ENCODE results near the gene SDF4.

SDF4 gene

GRCh38 chr1:1170215-1171091 lies 61.3 kb downstream of the SDF4 start:
- TF ChIP-seq EZH2 (IDR thresholded peaks at IDR 0.05; ENCODE audit: borderline replicate concordance, low read depth, low read length, severe bottlenecking): no peak
- no peak for TF ChIP-seq CTCF (IDR thresholded peaks at IDR 0.05; ENCODE audit: borderline replicate concordance, extremely low read depth, low read length, poor library complexity, severe bottlenecking)
- peaks cover 4% of the 10 kb centered on the region; the same call in 1 of the 2 replicates for H4K20me1 ChIP-seq (ENCODE audit: insufficient read depth, low read length)
- no peaks in the 10 kb centered on the region for H3K36me3 ChIP-seq (ENCODE audit: insufficient read depth, low read length)
- H3K4me3 ChIP-seq (ENCODE audit: low read depth in 1 of 2, low read length in 2 of 2): no peak overlapping the region
- no peaks in the 10 kb centered on the region for H3K79me2 ChIP-seq (ENCODE audit: insufficient read depth, low read length)
- no peaks in the 10 kb centered on the region for H3K9me3 ChIP-seq (ENCODE audit: insufficient read depth, low read length, severe bottlenecking)
- H3K4me1 ChIP-seq (ENCODE audit: insufficient read depth, low read length): no peaks in the 10 kb centered on the region
- DNase-seq: peak; percentile 32
- H3K27me3 ChIP-seq (ENCODE audit: insufficient read depth, low read length, poor library complexity): peaks cover 5% of the 10 kb centered on the region
- no peak overlapping the region for H3K27ac ChIP-seq (ENCODE audit: low read length)
- ATAC-seq (ENCODE audit: insufficient read depth, low read depth): peak; percentile 48; the same call in 2 of the 3 replicates
- H3K4me2 ChIP-seq (ENCODE audit: insufficient read depth, low read length): no peak overlapping the region
- H3K9ac ChIP-seq (ENCODE audit: low read depth, low read length): no peak overlapping the region
- no peak overlapping the region for H2AFZ ChIP-seq (ENCODE audit: low read depth, low read length)

GRCh38 chr1:1169429-1170214 lies 62.2 kb downstream of the SDF4 start:
- Histone ChIP-seq H3K4me1 (ENCODE audit: insufficient read depth, low read length) (no peaks in the 10 kb centered on the region), H3K4me2 (ENCODE audit: insufficient read depth, low read length) (no peak overlapping the region), H2AFZ (ENCODE audit: low read depth, low read length) (no peak overlapping the region), H3K4me3 (ENCODE audit: low read depth in 1 of 2, low read length in 2 of 2) (no peak overlapping the region), H3K36me3 (ENCODE audit: insufficient read depth, low read length) (no peaks in the 10 kb centered on the region), H3K9me3 (ENCODE audit: insufficient read depth, low read length, severe bottlenecking) (no peaks in the 10 kb centered on the region), H3K27me3 (ENCODE audit: insufficient read depth, low read length, poor library complexity) (peaks cover 5% of the 10 kb centered on the region), H3K79me2 (ENCODE audit: insufficient read depth, low read length) (no peaks in the 10 kb centered on the region), H4K20me1 (ENCODE audit: insufficient read depth, low read length) (peaks cover 4% of the 10 kb centered on the region; the same call in 1 of the 2 replicates), H3K9ac (ENCODE audit: low read depth, low read length) (no peak overlapping the region), H3K27ac (ENCODE audit: low read length) (no peak overlapping the region)
- ATAC-seq (ENCODE audit: insufficient read depth, low read depth) (peak; percentile 70; the same call in 2 of the 3 replicates), DNase-seq (no peak)
- no peak for TF ChIP-seq EZH2 (IDR thresholded peaks at IDR 0.05; ENCODE audit: borderline replicate concordance, low read depth, low read length, severe bottlenecking)
- no peak for TF ChIP-seq CTCF (IDR thresholded peaks at IDR 0.05; ENCODE audit: borderline replicate concordance, extremely low read depth, low read length, poor library complexity, severe bottlenecking)

GRCh38 chr1:1168451-1169411 lies 63.1 kb downstream of the SDF4 start:
- no peaks in the 10 kb centered on the region for H3K4me1 ChIP-seq (ENCODE audit: insufficient read depth, low read length)
- no peak overlapping the region for H3K4me2 ChIP-seq (ENCODE audit: insufficient read depth, low read length)
- no peak overlapping the region for H2AFZ ChIP-seq (ENCODE audit: low read depth, low read length)
- no peaks in the 10 kb centered on the region for H3K79me2 ChIP-seq (ENCODE audit: insufficient read depth, low read length)
- peaks cover 5% of the 10 kb centered on the region for H3K27me3 ChIP-seq (ENCODE audit: insufficient read depth, low read length, poor library complexity)
- H3K27ac ChIP-seq (ENCODE audit: low read length): no peak overlapping the region
- DNase-seq: no peak
- peaks cover 4% of the 10 kb centered on the region; the same call in 1 of the 2 replicates for H4K20me1 ChIP-seq (ENCODE audit: insufficient read depth, low read length)
- H3K9me3 ChIP-seq (ENCODE audit: insufficient read depth, low read length, severe bottlenecking): no peaks in the 10 kb centered on the region
- no peak overlapping the region for H3K4me3 ChIP-seq (ENCODE audit: low read depth in 1 of 2, low read length in 2 of 2)
- TF ChIP-seq CTCF (IDR thresholded peaks at IDR 0.05; ENCODE audit: borderline replicate concordance, extremely low read depth, low read length, poor library complexity, severe bottlenecking) (no peak), EZH2 (IDR thresholded peaks at IDR 0.05; ENCODE audit: borderline replicate concordance, low read depth, low read length, severe bottlenecking) (no peak)
- H3K9ac ChIP-seq (ENCODE audit: low read depth, low read length): no peak overlapping the region
- no peak for ATAC-seq (ENCODE audit: insufficient read depth, low read depth)
- no peaks in the 10 kb centered on the region for H3K36me3 ChIP-seq (ENCODE audit: insufficient read depth, low read length)

Measured in DND-41 (cell line).